Prostate gland (tissue), 2 donors: ENCODE measurements around the gene C2orf15. TPM values are rescaled to one million over a fixed set of nuclear protein-coding genes. Genes with fewer than 3 reads are reported as not detected.

Experiments used
- DNase-seq: peaks from one replicate; pipeline ENCODE4 v3.0.0-alpha.2; 2019; ENCODE audit warnings: low spot score
- H3K27ac ChIP-seq, 2 donors: fragments of 200-600 bp; sonication (generic); 2 replicates each; pipeline ENCODE4 v1.5.1; 2017 to 2019
- H3K27me3 ChIP-seq: fragments of 200-600 bp; sonication (generic); replicated peaks from 2 replicates; pipeline ENCODE4 v1.5.1; 2019; ENCODE audit not compliant: insufficient read depth
- H3K36me3 ChIP-seq, 2 donors: fragments of 200-600 bp; sonication (generic); 1 replicate in 1 of 2; 2 replicates in 1 of 2; pipeline versions ENCODE4 v1.5.1 to v1.8.1; 2017 to 2019
- H3K4me1 ChIP-seq: fragments of 200-600 bp; sonication (generic); replicated peaks from 2 replicates; pipeline ENCODE4 v1.5.1; 2019
- H3K4me3 ChIP-seq, 2 donors: fragments of 200-600 bp; sonication (generic); 2 replicates each; pipeline ENCODE4 v1.5.1; 2017 to 2019
- H3K9me3 ChIP-seq: fragments of 200-600 bp; sonication (generic); 2 replicates; pipeline ENCODE4 v1.5.1; 2017
- CTCF ChIP-seq, 4 experiments: fragments of 200-600 bp in 2 of 4; fragments of 450-650 bp in 2 of 4; sonication (generic) in 2 of 4; IDR thresholded peaks; 1 replicate in 3 of 4; 2 replicates in 1 of 4; pipeline ENCODE4 v1.5.1; 2016 to 2019; ENCODE audit warnings: antibody characterized with exemption in 4 of 4, mild to moderate bottlenecking in 2 of 4, moderate library complexity in 2 of 4
- POLR2A ChIP-seq: fragments of 450-650 bp; IDR thresholded peaks from one replicate; pipeline ENCODE4 v1.6.1; 2016; ENCODE audit warnings: antibody characterized with exemption, mild to moderate bottlenecking
- POLR2AphosphoS5 ChIP-seq: sonication (generic); formaldehyde crosslinking; IDR thresholded peaks from one replicate; pipeline ENCODE4 v1.6.1; 2017; ENCODE audit warnings: antibody characterized with exemption
- WGBS: methylation state at CpG from one replicate; pipeline ENCODE4 v1.1.5; 2018; 5-methylcytosine and 5-hydroxymethylcytosine counted together
- intact Hi-C: fragments of 100-400 bp; cut with DNase I; formaldehyde crosslinking; loops from one replicate; pipeline ENCODE4 v1.14.2; 2022
- small RNA-seq, 2 donors: library from RNA; depleted of rRNA; stranded (forward); fragments of <200 nt; gene quantifications; one replicate each; pipeline ENCODE3, GENCODE V24; 2016
- total RNA-seq, 2 donors: library from RNA; depleted of rRNA; stranded (reverse); fragments of >200 nt; gene quantifications; one replicate each; pipeline ENCODE4 v1.1.0, GENCODE V29; 2016

Gene C2orf15
- total RNA-seq, 2 donors from 2014 or later = 4.5 TPM; not detected in 1

GRCh38 chr2:99200076-99200800 is 58.7 kb downstream of the C2orf15 start:
- H3K9me3 ChIP-seq = no peaks in the 10 kb centered on the region
- no peaks in the 10 kb centered on the region for H3K4me1 ChIP-seq
- no peak overlapping the region for H3K27ac ChIP-seq
- WGBS = 84% methylated on average over 7 of the region's 7 CpGs
- peaks cover 0 to 3% of the 10 kb centered on the region in 2 donors for H3K36me3 ChIP-seq
- no peak for DNase-seq
- intact Hi-C loops = no loop called here
- TF ChIP-seq POLR2A (no peak), POLR2AphosphoS5 (no peak), CTCF (IDR thresholded peaks at IDR 0.05) (no peak)
- no peak overlapping the region for H3K4me3 ChIP-seq
- no peaks in the 10 kb centered on the region for H3K27me3 ChIP-seq

Small RNA genes lying within 50 kb of the gene (small RNA-seq; reads per million reads assigned to genes)
- 0 reads per million in 2 donors for gene AC092587.1

Other genes with a start within 250 kb of the C2orf15 start
- gene CRACDL, start 205.5 kb upstream of the C2orf15 start, total RNA-seq = 10 to 100 TPM in 1 of 2 donors, 1 to 10 TPM in 1; 4.1 to 20.8 TPM
- 10 to 100 TPM; 19.0 to 26.5 TPM for gene TSGA10, start 13.2 kb downstream of the C2orf15 start, total RNA-seq
- gene LIPT1, start 13.3 kb downstream of the C2orf15 start, total RNA-seq = 10 to 100 TPM in 1 of 2 donors, 1 to 10 TPM in 1; 7.3 to 13.1 TPM
- 10 to 100 TPM; 16.0 to 28.7 TPM for gene MITD1, start 39.4 kb downstream of the C2orf15 start, total RNA-seq
- gene MRPL30, start 39.5 kb downstream of the C2orf15 start, total RNA-seq = 10 to 100 TPM; 24.1 to 37.3 TPM
- not detected for gene LYG2, start 114.0 kb downstream of the C2orf15 start, total RNA-seq
- 1 to 10 TPM in 1 of 2 donors, under 1 TPM in 1; 0.32 to 2.8 TPM for gene LYG1, start 159.5 kb downstream of the C2orf15 start, total RNA-seq
- gene TXNDC9, start 194.6 kb downstream of the C2orf15 start, total RNA-seq = 10 to 100 TPM; 27.9 to 30.3 TPM
- 10 to 100 TPM; 24.0 to 40.5 TPM for gene EIF5B, start 195.7 kb downstream of the C2orf15 start, total RNA-seq